ENCODE measurements around the gene ATP6V1A. TPM values are rescaled to one million over a fixed set of nuclear protein-coding genes. Genes with fewer than 3 reads are reported as not detected.

Gene ATP6V1A
- total and polyA plus RNA-seq, 2 of the 13 experiments (the other 11 are each of a cell fraction or from before 2014, with no cell fraction given) = 23.4 to 95.1 TPM

DNA sequence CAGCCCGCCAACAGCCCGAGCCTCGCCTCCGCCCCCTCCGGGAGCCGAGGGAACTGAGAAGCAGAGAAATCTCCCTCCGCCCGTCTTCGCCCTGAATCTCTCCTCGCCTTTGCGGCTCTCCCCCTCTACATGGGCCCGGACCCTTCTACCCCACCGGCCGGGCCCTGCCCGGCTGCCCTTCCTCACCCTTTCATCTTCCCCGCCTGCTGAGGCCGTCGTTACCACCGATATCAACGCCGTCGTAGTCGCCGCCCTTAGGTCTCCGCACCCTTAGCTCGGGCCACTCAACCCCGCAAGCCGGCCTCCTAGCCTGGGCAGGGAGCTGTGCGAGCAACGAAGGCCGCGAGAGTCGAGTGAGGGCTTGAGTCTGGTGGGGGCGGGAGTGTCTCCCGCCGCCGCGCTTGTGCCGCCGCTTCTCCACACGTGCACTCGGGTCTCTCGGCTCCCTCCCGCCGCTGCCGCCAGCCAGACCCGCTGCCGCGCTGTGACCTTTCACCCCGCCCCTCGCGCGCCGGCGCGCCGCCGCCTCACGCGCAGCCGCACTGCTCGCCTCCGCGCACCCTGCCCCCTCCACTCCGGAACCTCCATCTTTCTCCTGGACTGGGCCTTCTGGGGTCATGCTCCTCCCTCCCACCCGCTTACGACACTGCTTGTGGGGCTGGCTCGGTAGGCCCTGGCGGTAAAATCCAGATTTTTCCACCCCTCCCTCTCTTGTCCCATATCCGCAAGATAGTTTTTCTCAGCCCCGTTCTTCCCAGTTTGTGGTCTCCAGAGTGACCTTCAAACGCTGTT lies 883 bp upstream of the ATP6V1A start, which contains the start of gene NAA50 (continued):
- TF ChIP-seq ZNF260 (CRISPR knock-in tag; IDR thresholded peaks at IDR 0.05; ENCODE audit: borderline replicate concordance, low read depth) (no peak), MBNL3 (CRISPR knock-in tag; conservative IDR thresholded peaks at IDR 0.05) (no peak), HNF1A (IDR thresholded peaks at IDR 0.05; ENCODE audit: low read depth) (no peak), HNF1A (CRISPR knock-in tag; IDR thresholded peaks at IDR 0.05; ENCODE audit: borderline replicate concordance) (0 out of 2 replicates have a peak, but pooled peaks have one; percentile 24), NFKB2 (CRISPR knock-in tag; IDR thresholded peaks at IDR 0.05; ENCODE audit: borderline replicate concordance) (no peak), ZNF614 (CRISPR knock-in tag; IDR thresholded peaks at IDR 0.05; ENCODE audit: borderline replicate concordance) (peak; percentile 49; the same call in 1 of the 2 replicates), SATB2 (CRISPR knock-in tag; IDR thresholded peaks at IDR 0.05) (no peak), ZNF639 (CRISPR knock-in tag; conservative IDR thresholded peaks at IDR 0.05) (no peak; the same call in 1 of the 2 replicates), EZH2 (conservative IDR thresholded peaks at IDR 0.05; ENCODE audit: low read depth, low read length) (no peak), ZNF512B (CRISPR knock-in tag; IDR thresholded peaks at IDR 0.05; ENCODE audit: borderline replicate concordance) (no peak), MEF2D (CRISPR knock-in tag; IDR thresholded peaks at IDR 0.05) (no peak), STAT5B (CRISPR knock-in tag; IDR thresholded peaks at IDR 0.05) (no peak), ZNF138 (CRISPR knock-in tag; IDR thresholded peaks at IDR 0.05; ENCODE audit: low read depth) (no peak), ZKSCAN8 (CRISPR knock-in tag; IDR thresholded peaks at IDR 0.05; ENCODE audit: borderline replicate concordance) (0 out of 2 replicates have a peak, but pooled peaks have one; percentile 13), ZNF839 (CRISPR knock-in tag; IDR thresholded peaks at IDR 0.05; ENCODE audit: borderline replicate concordance) (0 out of 2 replicates have a peak, but pooled peaks have one; percentile 67)
- TF ChIP-seq, protein P1, sequence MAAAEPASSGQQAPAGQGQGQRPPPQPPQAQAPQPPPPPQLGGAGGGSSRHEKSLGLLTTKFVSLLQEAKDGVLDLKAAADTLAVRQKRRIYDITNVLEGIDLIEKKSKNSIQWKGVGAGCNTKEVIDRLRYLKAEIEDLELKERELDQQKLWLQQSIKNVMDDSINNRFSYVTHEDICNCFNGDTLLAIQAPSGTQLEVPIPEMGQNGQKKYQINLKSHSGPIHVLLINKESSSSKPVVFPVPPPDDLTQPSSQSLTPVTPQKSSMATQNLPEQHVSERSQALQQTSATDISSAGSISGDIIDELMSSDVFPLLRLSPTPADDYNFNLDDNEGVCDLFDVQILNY (CRISPR knock-in tag; conservative IDR thresholded peaks at IDR 0.05) = peak; percentile 66; the same call in 1 of the 2 replicates
